HUDEP-2 (cell line): Measurements from ENCODE around the gene LRRC59.
A peak's percentile ranks its signal among the peaks of the same experiment; 100 is the strongest.

ENCODE experiments used
- DNase-seq, 76 experiments: peaks; one replicate each; lab custom pipeline; 2025; ENCODE audit not compliant: unreplicated experiment in 76 of 76; lab: John Stamatoyannopoulos, UW

The LRRC59 gene

GRCh38 chr17:50389534-50389933 is 7.8 kb downstream of the LRRC59 start:
- no peak for DNase-seq

DNA sequence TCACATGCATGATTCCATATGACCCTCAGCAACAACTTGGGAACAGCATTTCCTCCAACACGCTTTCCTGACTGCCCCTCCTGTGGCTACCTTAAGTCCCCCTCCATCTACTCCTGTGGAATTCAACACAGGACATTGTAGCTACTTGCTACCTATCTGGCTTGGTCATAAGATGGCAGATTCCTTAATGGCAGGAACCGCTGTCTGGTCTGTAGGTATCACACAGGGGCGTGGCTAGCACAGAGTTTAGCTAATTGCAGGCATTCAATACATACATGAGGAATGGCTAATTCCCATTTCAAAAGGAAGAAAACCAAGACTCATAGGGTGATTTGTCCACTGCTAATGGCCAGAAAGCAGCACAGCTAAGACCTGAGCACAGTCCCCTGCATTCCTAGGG is 8.6 kb downstream of the LRRC59 start:
- DNase-seq, result no peak

DNA sequence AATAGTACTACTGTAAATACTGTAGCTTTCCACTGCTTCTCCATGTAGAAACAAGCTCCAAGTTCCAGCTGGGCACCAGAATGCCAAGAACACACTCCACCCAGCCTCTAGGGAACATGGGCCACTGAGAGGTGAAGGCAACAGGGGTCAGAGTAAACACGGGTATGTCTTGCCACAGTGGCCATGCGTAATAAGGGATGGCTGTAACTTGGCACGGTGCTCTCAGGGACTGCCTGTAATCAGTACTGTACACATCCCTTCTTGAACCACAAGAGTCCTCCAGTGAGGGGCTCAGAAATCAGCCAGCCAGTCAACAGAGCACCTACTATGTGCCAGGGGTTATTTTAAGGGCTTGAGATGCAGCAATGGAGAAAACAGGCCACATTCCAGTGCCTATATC is 10.8 kb downstream of the LRRC59 start:
- no peak for DNase-seq

GRCh38 chr17:50382931-50383330 is 14.4 kb downstream of the LRRC59 start:
- DNase-seq, result no peak

GRCh38 chr17:50381920-50382319 is 15.4 kb downstream of the LRRC59 start:
- peak in 3 of 76 experiments; percentile 7 to 19 (median 13) for DNase-seq

DNA sequence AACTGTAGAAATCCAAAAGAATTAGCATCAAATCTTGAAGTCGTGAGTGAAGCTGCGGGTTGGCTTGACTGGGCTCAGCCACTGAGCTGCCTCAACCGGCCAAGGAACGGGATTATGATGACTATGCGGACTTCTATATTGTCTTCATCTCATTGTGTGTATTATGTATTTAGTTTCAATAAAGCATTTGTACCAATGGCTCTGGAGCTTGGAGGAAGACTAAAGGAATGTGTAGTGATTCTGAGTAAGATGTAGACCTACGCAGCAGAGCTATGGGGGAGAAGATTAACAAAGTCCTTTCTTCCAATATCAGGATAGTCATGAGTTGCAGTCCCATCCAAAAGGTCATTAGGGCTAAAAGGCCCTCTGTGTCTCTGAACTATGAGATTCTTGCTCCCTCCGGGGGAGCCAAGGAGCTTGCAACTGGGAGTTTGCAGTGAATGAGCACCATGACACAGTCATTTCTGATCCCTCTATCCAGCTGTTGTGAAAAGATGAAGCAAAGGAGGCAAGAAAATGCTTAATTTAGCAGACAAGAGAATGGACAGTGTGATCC is 16.0 kb downstream of the LRRC59 start:
- no peak for DNase-seq

- DNase-seq, result peak in 7 of 76 experiments; percentile 8 to 22 (median 11)
These were observed 16.7 kb downstream of the LRRC59 start for GRCh38 chr17:50380369-50381259.

- no peak for DNase-seq
These were observed 17.8 kb downstream of the LRRC59 start for GRCh38 chr17:50379351-50380132.

DNA sequence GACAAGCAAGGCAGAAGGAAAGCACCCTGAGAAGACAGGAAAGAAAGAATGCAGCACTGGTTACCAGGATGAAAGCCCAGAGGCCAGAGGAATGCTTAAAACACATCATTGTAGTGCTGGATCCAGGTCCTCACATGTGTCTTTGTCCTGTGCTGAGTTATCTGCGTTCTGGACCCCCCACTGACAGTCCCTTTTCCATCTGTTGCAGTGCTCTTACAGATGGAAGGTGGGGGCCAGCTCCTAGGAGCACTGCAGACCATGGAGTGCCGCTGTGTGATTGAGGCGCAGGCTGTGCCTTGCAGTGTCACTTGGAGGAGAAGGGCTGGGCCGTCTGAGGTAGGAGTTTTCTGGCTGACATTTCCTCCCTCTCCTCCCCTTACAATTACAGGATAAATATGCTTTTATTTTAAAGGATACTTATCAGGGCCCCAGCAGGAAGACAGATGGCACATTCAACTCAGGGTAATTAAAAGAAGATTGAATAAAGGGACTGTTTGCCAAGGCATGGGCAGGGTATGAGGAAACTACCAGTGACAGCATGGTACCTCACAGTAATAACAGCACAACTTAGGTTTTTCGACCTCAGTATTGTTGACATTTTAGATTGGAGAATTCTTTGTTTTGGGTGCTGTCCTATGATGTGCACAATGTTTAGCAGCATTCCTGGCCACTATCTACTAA is 21.3 kb downstream of the LRRC59 start:
- DNase-seq, result no peak

GRCh38 chr17:50373705-50374104 is 23.6 kb downstream of the LRRC59 start:
- DNase-seq, result no peak

- DNase-seq, result peak in 75 of 76 experiments; percentile 43 to 95 (median 82)
These were observed 24.4 kb downstream of the LRRC59 start, which contains the start of the genes EME1 and MRPL27 for GRCh38 chr17:50372758-50373556. Gene EME1 (plus strand): TSS chr17:50373229. CDS start chr17:50375209, 1,980 bp downstream. Gene MRPL27 (minus strand): TSS chr17:50373184. CDS start chr17:50373170, 14 bp downstream.

GRCh38 chr17:50372222-50372757 is 25.0 kb downstream of the LRRC59 start:
- peak in 3 of 76 experiments; percentile 7 to 19 (median 19) for DNase-seq

DNA sequence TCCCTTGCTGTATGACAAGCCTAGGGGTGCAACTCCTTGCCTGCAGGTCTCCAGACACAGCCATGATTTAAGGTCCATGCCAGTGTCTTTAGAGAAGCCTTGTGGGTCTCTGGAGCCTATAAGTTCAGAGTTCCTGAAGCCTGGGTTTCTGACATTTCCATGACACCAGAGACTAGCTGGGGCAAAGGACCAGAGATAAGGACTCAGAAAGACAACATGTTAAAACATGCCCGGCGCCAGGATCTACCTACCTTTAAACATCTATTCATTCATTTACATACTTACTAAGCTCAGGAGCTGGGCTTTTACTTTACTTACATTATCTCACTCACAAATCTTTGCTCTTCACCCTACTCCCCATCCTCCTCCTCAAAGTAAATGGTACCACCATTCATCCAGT is 25.8 kb downstream of the LRRC59 start:
- DNase-seq, result no peak

DNA sequence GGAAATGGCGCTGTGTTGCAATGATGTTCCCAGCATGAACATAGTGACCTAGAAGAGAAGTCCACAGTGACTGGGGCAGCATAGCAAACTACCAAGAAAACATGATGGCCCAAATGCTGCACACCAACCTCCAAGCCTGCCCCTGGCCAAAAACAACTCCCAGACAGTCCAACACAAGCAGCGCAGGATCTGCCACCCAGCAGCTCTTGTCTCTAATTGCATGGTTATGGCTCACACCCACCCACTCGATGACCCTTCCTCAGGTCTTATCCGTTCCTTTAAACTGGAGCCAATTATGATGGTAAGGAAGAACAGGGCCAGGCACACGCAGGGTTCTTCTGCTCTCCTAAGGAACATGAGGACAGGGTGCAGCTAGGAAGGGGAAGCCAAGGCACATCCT is 27.3 kb downstream of the LRRC59 start:
- DNase-seq, result no peak

DNA sequence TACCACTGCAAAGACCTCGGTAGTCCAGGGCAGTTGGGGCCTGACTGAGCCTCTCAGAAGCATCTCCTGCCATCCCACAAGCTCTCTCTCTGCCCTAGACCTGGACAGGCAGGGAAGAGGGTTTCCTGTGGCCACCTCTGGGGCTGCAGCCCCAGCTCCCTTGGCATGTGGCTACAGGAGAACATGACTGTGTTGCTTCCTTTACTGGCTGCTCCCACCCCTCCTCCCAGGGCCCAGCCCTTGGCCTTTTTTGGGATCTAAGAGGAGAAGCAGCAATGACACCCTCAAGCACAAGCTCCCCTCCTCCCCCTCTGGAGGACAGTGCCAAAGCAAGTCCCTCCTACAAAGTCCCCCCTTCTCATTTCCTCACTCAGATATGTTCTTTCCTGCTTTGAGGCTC is 29.9 kb downstream of the LRRC59 start:
- no peak for DNase-seq

- DNase-seq, result no peak
These were observed 31.5 kb downstream of the LRRC59 start for GRCh38 chr17:50365649-50366393.

DNA sequence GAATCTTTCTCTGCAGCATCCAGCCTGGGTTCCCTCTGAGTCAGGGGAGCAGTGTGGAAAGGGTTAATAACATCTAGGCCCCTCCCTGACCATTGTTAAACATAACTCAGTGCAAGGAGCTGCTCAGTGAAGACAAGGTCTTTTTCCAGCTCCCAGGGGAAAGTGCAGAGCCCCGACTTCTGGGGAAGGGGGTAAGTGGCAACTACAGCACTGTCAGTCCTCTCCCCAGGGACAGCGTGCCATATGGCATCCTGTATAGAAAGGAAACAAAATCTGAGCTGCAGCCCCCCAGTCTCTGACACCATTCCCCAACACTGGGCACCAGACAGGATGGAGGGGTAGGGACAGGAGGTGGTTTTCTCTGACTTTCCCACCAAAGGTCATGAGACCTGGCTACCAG is 32.2 kb downstream of the LRRC59 start:
- DNase-seq, result no peak

DNA sequence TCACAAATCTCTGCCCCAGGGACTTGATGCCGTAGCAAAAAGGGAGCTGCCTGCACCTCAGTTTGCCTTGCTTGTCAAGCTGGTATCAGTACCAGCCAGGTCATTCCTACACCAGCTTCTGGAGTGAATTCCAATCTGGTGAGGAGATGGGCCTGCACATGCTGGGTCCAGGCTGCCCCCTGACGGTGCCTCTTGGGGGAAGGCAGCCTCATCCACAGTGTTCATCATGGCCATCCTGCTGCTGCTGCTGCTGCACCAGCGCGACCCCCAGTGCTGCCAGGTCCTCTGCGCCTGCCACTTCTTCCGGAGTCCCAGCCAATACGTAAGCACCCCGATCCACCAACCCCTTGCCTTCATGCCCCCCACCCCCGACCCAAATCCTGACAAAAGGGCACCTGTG is 32.6 kb downstream of the LRRC59 start:
- DNase-seq, result no peak

DNA sequence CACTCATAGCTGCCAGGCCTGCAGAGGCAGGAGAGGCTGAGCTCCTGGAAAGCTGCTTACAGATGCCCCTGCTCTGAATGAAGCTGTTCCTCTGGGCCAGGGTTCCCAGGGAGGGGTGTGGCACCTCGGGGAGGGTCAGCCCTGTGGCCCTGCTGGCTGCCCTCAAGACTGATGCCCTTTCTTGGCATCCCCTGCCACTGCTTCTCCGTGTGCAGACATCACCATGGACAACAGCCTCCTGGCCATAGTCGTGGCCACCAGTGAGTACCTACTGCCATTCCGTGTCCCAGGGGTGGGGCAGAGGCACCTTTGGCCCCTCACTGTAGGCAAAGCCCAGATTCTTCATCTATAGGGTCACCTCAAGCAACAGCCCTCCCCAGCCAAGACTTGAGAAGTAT is 33.3 kb downstream of the LRRC59 start:
- DNase-seq, result no peak
